OCI-LY3 (cell line): Measurements from ENCODE around the gene HIC1.

Source experiments
- EZH2phosphoT487 ChIP-seq: fragments of 200-600 bp; shearing (Covaris generic); IDR thresholded peaks from 2 replicates; pipeline ENCODE4 v1.6.1; 2018; ENCODE audit warnings: antibody characterized with exemption, mixed run types, low read depth
- TF ChIP-seq, protein P1 (sequence below): fragments of 200-600, 300-600 bp; sonication (generic); IDR thresholded peaks from 2 replicates; pipeline ENCODE4 v1.5.1; 2014; ENCODE audit warnings: antibody characterized with exemption, low read length, low read depth

DNA sequence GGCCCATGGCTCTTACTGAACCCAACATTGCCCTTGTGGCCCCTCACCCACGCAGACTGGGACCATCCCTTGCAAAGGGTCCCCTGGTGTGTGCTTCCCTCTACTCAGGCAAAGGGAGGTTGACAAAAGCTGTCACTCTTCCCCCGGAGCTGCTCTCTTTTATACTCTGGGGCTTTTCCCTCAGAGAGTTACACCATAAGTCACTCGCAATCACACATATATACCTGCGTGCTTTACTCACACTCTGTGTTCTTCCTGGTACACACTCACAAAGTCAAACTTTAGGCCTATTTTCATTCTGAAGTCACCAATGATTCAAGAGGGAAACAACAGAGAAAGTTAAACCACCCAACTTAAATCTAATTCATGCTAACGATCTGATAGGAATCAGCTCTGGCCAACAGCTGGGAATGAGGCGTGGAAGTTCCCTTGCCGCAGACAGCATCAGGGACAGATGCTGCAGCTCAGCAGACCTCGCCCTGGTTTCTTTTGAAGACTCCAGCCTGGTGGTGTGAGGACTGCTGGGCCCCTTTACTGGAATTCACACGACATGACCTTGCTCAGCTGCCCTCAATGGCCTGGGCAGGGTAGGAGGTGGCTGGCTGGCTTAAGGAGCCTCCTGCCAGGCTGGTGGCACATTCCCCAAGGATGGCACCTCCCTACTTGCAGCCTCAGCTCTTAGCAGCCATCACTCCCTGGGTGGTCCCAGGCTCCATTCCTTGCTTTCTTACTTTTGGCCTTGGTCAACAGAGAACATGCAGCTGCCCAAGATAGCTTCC is 27.3 kb downstream of the HIC1 start:
- TF ChIP-seq, protein P1, sequence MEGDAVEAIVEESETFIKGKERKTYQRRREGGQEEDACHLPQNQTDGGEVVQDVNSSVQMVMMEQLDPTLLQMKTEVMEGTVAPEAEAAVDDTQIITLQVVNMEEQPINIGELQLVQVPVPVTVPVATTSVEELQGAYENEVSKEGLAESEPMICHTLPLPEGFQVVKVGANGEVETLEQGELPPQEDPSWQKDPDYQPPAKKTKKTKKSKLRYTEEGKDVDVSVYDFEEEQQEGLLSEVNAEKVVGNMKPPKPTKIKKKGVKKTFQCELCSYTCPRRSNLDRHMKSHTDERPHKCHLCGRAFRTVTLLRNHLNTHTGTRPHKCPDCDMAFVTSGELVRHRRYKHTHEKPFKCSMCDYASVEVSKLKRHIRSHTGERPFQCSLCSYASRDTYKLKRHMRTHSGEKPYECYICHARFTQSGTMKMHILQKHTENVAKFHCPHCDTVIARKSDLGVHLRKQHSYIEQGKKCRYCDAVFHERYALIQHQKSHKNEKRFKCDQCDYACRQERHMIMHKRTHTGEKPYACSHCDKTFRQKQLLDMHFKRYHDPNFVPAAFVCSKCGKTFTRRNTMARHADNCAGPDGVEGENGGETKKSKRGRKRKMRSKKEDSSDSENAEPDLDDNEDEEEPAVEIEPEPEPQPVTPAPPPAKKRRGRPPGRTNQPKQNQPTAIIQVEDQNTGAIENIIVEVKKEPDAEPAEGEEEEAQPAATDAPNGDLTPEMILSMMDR: no peak
- TF ChIP-seq EZH2phosphoT487: no peak
